G401 (cell line): ENCODE measurements around the gene TCF20. TPM values are rescaled to one million over a fixed set of nuclear protein-coding genes. Genes with fewer than 3 reads are reported as not detected.

Source experiments
- DNase-seq: peaks from one replicate; pipeline ENCODE4 v3.0.0-alpha.2; 2015; ENCODE audit warnings: low spot score
- in situ Hi-C: cut with HindIII; loops from 2 replicates; pipeline ENCODE4 v1.10.0; 2016; ENCODE audit warnings: low sequenced_read_pairs, mixed read lengths
- total RNA-seq: library from RNA; depleted of rRNA; stranded (reverse); fragments of >200 nt; shearing (Covaris generic); gene quantifications from 2 replicates; pipeline ENCODE4 v1.2.3, GENCODE V29; 2014

The TCF20 gene
- total RNA-seq, 1 experiment from 2014 or later: 25.5 TPM

- in situ Hi-C loops: no loop called here
- no peak for DNase-seq
Measured at GRCh38 chr22:42301077-42301741, 30.8 kb upstream of the TCF20 start.

DNA sequence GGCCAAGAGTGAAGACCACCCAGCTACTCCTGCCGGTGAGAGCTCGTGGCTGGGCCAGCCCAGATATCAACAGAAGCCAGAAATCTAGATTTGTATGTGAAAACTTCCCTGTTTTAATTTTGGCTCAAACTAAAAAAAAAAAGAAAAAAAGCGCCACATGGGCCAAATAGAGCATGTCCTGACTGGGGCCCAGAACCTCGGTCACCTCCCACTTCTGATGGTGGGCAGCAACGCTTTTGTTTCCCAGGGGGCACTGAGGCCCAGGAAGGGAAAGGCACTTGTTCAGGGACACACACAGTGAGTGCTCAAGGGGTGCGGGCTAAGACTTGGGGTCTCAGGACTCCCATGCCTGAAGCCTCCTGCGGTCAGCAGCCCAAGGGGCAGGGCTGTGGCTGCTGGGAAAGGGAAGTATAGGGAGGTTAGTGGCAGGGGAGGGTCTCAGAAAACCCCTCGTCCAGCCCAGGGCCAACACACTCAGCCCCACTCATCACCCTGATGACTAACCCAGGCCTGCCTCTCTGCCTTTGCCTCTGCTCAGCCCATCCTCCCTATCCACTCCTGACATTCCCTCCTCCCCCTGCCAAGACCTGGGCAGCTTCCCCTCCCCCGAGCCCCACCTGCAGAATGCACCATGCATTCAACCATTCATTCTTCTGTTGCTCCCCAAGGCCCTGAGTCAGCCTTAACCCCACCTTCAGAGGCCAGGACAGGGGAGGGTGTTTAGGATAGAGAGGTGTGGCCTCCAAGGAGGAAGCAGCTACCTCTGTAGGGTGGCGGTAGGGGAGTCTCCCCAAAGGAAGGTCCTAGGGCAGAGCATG is 30.0 kb upstream of the TCF20 start:
- in situ Hi-C loops: no loop called here
- no peak for DNase-seq

- in situ Hi-C loops: no loop called here
- DNase-seq: no peak
Measured at GRCh38 chr22:42299586-42300258, 29.3 kb upstream of the TCF20 start.

DNA sequence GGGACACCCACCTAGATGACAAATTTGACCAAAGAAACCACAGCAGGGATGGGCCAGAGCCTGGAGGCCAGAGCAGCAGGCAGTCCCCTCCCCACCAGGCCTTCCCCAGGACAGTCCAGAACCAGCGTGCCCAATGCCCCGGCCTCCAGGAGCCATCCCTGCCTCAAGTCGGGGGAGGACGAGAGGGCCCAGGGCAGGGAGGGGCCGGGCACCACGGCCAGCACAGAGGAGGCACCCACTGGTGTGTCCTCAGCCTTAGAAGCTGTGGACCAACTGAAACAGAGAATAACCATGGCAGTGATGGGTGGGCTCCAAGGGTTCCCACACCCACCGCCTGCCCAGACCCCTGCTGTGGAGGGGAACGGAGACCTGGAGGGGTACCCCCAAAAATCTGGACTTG is 28.3 kb upstream of the TCF20 start:
- no peak for DNase-seq
- in situ Hi-C loops: no loop called here

DNA sequence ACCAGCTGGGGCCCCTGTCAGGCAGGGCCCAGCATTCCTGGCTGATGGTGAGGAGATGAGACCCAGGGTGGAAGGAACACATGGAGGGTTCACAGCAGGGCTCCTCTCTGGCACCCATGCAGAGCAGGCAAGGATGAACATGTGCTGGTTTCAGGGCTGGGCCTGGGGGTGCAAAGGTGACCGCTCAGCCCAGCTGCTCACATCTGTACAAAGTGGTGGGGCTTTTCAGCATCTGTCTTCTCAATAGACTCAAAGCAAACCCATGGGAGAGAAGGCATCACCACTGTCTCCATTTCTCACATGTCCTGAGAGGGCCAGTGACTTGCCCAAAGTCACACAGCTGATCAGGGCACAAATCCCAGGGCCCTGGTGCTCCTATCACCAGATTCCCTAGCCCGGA is 27.3 kb upstream of the TCF20 start:
- in situ Hi-C loops: no loop called here
- DNase-seq: no peak

DNA sequence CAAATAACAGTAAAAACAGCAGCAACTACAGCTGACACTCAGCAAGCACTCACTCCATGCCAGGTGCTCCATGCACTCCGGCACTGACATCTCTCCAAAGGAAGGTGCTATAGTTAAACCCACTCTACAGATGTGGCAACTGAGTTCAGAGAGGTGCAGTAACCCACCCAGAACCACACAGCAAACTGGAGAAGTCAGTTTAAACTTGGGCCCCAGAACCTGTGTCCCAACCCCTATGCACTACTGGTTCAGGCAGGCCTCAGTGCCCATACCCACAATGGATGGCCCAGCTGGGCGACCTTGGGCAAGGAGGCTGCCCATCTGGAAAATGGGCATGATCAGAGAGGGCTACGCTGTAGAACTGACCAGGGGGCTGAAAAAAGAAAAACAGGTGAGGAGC is 26.4 kb upstream of the TCF20 start:
- in situ Hi-C loops: no loop called here
- no peak for DNase-seq

GRCh38 chr22:42296381-42296853 is 26.0 kb upstream of the TCF20 start:
- in situ Hi-C loops: no loop called here
- DNase-seq: peak; percentile 51

DNA sequence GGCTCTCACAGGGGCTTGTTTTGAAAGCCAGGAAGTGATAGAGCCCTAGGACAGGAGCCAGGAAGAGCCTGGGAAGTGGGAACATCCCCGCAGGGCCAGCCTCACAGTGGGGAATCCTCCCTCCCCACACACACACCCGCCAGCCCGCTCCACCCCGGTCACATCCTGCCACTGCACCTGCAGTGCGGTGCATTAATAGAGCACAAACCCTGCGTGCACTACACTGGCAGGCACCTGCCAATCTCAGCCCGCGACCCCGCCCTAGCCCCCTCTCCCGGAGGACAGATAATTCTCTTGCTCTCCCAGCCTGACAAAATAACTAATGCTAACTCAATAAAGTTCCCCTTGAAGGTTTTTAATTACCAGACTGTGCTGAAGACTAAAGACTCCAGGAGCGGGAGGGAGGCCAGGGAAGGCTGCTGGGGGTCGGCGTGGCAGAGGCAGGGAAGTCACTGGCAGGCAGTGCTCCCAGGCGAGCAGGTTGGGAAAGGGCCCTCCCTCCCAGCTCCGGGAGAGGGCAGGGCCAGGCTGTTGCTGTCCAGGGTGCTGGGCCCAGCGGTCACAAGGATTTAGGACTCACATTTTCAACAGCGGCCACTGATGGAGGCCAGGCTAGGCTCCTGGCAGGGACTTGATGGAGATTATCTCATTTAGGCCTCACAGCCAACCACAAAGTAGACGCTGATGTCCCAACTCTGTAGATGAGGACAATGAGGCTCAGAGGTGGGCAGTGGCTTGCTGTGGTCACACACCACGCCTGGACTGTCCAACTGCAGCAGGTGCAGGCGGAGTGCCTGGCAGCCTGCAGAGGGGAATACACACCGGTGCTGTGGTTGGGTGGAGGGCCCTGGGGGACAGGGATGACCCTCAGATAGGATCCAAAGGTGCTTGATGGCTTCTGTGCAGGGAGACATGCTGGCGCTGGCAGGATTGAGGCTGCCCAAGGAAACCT is 23.9 kb upstream of the TCF20 start:
- no peak for DNase-seq
- in situ Hi-C loops: no loop called here

GRCh38 chr22:42292732-42293520 is 22.5 kb upstream of the TCF20 start:
- DNase-seq: no peak
- in situ Hi-C loops: no loop called here

DNA sequence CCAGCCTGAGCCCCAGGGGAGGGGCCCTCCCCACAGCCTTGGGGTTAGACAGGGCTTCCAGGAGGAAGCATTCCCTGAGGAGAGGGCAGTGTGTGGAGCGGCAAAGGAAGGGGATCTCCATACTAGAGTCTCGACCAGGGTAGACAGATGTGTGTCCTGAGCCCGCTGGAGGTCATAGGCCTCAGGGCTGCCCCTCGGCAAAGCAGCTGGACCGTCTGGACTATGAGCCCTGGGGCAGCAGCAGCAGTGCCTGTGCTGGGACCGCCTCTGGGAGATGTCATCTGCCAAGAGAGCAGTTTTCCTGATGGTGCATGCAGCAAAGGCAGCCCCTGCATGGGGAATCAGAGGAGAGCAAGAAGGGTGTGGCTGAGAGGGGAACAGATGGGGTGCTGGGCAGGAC is 20.8 kb upstream of the TCF20 start:
- no peak for DNase-seq
- in situ Hi-C loops: no loop called here

DNA sequence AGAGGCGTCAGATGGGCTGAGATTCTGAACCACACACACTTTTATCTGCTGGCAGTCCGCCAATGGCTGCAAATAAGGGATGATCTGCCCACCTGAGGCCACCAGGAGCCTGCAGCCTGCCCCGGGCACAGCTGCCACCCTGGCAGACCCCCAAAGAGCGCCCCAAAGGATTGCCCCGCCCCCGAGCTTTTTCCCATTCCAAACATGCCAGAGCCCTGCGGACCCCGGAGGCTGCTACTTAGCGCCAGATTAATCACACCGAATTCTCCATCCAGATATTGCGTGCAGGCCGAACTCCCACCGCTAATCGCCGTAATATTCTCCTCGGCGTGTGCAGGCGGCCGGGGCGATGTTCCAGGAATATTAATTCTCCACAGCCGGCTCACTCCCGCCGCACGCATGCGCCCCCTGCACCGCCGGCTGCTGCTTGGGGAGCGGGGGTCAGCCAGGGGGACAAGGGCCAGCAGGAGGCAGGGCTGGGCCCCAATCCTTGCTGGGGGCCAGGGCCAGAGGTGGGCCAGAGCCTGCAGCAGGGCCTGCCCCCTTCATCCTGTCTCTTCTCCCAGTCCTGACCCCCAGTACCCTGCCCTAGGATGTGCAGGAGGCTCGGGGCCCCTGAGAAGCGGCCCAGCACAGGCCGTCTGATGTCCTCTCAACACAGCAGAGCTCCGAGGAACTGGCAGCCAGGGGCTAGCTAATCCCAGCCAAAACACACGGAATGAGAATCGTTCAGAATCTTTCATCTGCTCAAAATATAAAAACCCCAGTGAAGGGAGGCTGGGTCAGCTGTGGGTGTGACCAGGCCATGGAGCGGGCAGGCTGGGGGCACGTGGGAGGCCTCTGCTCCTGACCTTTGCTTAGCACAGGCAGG is 19.5 kb upstream of the TCF20 start:
- peak; percentile 69 for DNase-seq
- in situ Hi-C loops: no loop called here

- no peak for DNase-seq
- in situ Hi-C loops: no loop called here
Measured at GRCh38 chr22:42288791-42289190, 18.3 kb upstream of the TCF20 start.

DNA sequence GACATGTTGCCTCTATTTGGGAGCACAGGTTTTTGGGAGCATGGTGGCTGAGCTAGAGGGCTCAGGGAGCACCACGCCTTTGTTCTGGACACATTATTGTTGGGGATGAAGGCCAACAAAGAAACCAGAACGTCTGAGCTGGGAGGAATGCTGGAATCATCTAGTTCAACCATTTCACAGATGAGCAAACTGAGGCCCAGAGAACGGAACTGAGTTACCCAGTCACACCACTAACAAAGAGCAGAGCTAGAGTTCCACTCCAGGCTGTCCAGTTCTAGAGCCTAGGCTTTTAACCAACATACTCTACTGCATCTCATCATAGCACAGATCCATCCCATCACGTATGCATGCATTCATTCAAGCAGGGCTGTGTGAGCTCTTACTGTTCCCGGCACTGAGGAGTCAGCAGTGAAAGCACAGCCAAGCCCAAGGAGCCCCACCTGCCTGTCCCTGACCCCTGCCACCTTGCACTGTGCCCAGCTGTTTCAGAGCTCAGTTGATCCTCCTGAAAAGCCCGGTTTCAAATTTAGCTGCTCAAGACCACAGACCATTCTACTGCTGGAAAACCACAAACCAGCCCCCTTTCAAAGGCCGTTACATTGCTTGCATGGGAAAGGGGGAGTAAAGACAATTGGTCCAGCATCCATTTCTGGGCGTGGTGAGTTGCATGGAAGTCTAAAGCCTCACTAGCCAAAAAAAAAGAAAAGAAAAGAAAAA is 16.9 kb upstream of the TCF20 start:
- in situ Hi-C loops: no loop called here
- DNase-seq: no peak

- in situ Hi-C loops: no loop called here
- DNase-seq: no peak
Measured at GRCh38 chr22:42286205-42286604, 15.8 kb upstream of the TCF20 start.

- no peak for DNase-seq
- in situ Hi-C loops: no loop called here
Measured at GRCh38 chr22:42285604-42286003, 15.2 kb upstream of the TCF20 start.

- in situ Hi-C loops: no loop called here
- DNase-seq: no peak
Measured at GRCh38 chr22:42284643-42285181, 14.3 kb upstream of the TCF20 start.

- DNase-seq: no peak
- in situ Hi-C loops: no loop called here
Measured at GRCh38 chr22:42284202-42284591, 13.7 kb upstream of the TCF20 start.
